Transverse colon (tissue), 4 donors: Measurements from ENCODE around the gene TRIM31. TPM values are rescaled to one million over a fixed set of nuclear protein-coding genes. Genes with fewer than 3 reads are reported as not detected.

Experiments used
- DNase-seq: peaks from one replicate; pipeline ENCODE4 v3.0.0-alpha.2; 2019
- H3K27ac ChIP-seq, 4 donors: fragments of 200-600 bp; sonication (generic); 2 replicates each; pipeline ENCODE4 v1.5.1; 2016 to 2018; ENCODE audit warnings: inconsistent platforms in 4 of 4
- H3K27me3 ChIP-seq: fragments of 200-600 bp; sonication (generic); 2 replicates; pipeline ENCODE4 v1.5.1; 2017; ENCODE audit warnings: inconsistent platforms
- H3K36me3 ChIP-seq, 4 donors: fragments of 200-600 bp; sonication (generic); 2 replicates each; pipeline ENCODE4 v1.5.1; 2017 to 2019; ENCODE audit warnings: inconsistent platforms in 4 of 4
- H3K4me1 ChIP-seq, 4 donors: fragments of 200-600 bp; sonication (generic); 2 replicates each; pipeline ENCODE4 v1.5.1; 2017 to 2020; ENCODE audit warnings: inconsistent platforms in 4 of 4
- H3K4me3 ChIP-seq, 4 donors: fragments of 200-600 bp; sonication (generic); 1 replicate in 1 of 4; 2 replicates in 3 of 4; pipeline versions ENCODE4 v1.5.1 to v1.6.1; 2017 to 2019; ENCODE audit warnings: inconsistent platforms in 4 of 4
- H3K9me3 ChIP-seq, 2 donors: fragments of 200-600 bp; sonication (generic); 2 replicates each; pipeline ENCODE4 v1.5.1; 2017 to 2019; ENCODE audit warnings: inconsistent platforms in 2 of 2
- CTCF ChIP-seq, 5 experiments: fragments of 200-600 bp in 3 of 5; fragments of 450-650 bp in 2 of 5; sonication (generic) in 3 of 5; IDR thresholded peaks; 1 replicate in 2 of 5; 2 replicates in 3 of 5; pipeline ENCODE4 v1.5.1; 2016 to 2017; ENCODE audit warnings: antibody characterized with exemption in 5 of 5, inconsistent platforms in 3 of 5, mild to moderate bottlenecking in 2 of 5, moderate library complexity in 1 of 5
- EP300 ChIP-seq: sonication (generic); formaldehyde crosslinking; IDR thresholded peaks from one replicate; pipeline ENCODE4 v1.6.1; 2017; ENCODE audit warnings: antibody characterized with exemption, low read depth
- POLR2A ChIP-seq: fragments of 450-650 bp; IDR thresholded peaks from one replicate; pipeline ENCODE4 v1.6.1; 2016; ENCODE audit warnings: antibody characterized with exemption, mild to moderate bottlenecking, moderate library complexity
- POLR2AphosphoS5 ChIP-seq, 3 donors: sonication (generic); formaldehyde crosslinking; IDR thresholded peaks; one replicate each; pipeline ENCODE4 v1.6.1; 2016; ENCODE audit warnings: antibody characterized with exemption in 3 of 3
- WGBS, 2 donors: methylation state at CpG; one replicate each; pipeline ENCODE4 v1.1.5; 2018; ENCODE audit warnings: low coverage in 1 of 2; 5-methylcytosine and 5-hydroxymethylcytosine counted together
- in situ Hi-C, 4 donors: fragments of 200-750 bp; cut with MboI; loops; one replicate each; pipeline versions ENCODE4 v1.15.0 to v1.15.1; 2017; ENCODE audit warnings: low sequenced_read_pairs in 3 of 4, low pct_ligation_motif_present in 1 of 4, low pct_unique_long_range_greater_than_20kb in 1 of 4
- intact Hi-C: fragments of 100-400 bp; cut with DNase I; formaldehyde crosslinking; loops from one replicate; pipeline ENCODE4 v1.15.1; 2023; ENCODE audit warnings: low total_unique reads
- total RNA-seq, 4 donors: library from RNA; depleted of rRNA; stranded (reverse); fragments of >200 nt; gene quantifications; one replicate each; pipeline ENCODE4 v1.1.0, GENCODE V29; 2016

Gene TRIM31
- total RNA-seq, 4 donors from 2014 or later, result 3.4 to 221 (median 151) TPM

GRCh38 chr6:30073489-30074235 lies 39.2 kb downstream of the TRIM31 start:
- Histone ChIP-seq H3K36me3 (peaks cover 0 to 9% (median 0%) of the 10 kb centered on the region in 4 donors), H3K4me3 (peak overlapping the region in 1 of 4 donors; percentile 33), H3K27me3 (peaks cover 79% of the 10 kb centered on the region), H3K4me1 (peaks cover 12 to 35% (median 29%) of the 10 kb centered on the region in 4 donors), H3K9me3 (no peaks in the 10 kb centered on the region), H3K27ac (no peak overlapping the region)
- DNase-seq, result no peak
- TF ChIP-seq POLR2AphosphoS5 (IDR thresholded peaks at IDR 0.05) (no peak), EP300 (no peak), CTCF (IDR thresholded peaks at IDR 0.05) (no peak), POLR2A (no peak)
- in situ Hi-C loops (no loop called here), intact Hi-C loops (no loop called here)
- 34 to 42% methylated on average over 2 to 7 of the region's 7 CpGs for WGBS, 2 donors

- no peaks in the 10 kb centered on the region for H3K9me3 ChIP-seq
- no peak overlapping the region for H3K4me3 ChIP-seq
- peaks cover 0 to 11% (median 0%) of the 10 kb centered on the region in 4 donors for H3K36me3 ChIP-seq
- peaks cover 65% of the 10 kb centered on the region for H3K27me3 ChIP-seq
- H3K4me1 ChIP-seq, result peaks cover 19 to 47% (median 35%) of the 10 kb centered on the region in 4 donors
- WGBS, 2 donors, result 49 to 55% methylated on average over 3 of the region's 3 CpGs
- no peak for DNase-seq
- H3K27ac ChIP-seq, result no peak overlapping the region
- intact Hi-C loops (no loop called here), in situ Hi-C loops (no loop called here)
- TF ChIP-seq POLR2AphosphoS5 (IDR thresholded peaks at IDR 0.05) (no peak), POLR2A (no peak), CTCF (IDR thresholded peaks at IDR 0.05) (no peak), EP300 (no peak)
Measured at GRCh38 chr6:30071858-30072257, 41.0 kb downstream of the TRIM31 start.

- TF ChIP-seq CTCF (IDR thresholded peaks at IDR 0.05), result no peak
- no peak for TF ChIP-seq POLR2AphosphoS5 (IDR thresholded peaks at IDR 0.05)
- no peak for TF ChIP-seq EP300
- no peak for TF ChIP-seq POLR2A
- Histone ChIP-seq H3K4me3 (peak overlapping the region in 1 of 4 donors; percentile 9), H3K4me1 (peaks cover 19 to 49% (median 36%) of the 10 kb centered on the region in 4 donors), H3K9me3 (no peaks in the 10 kb centered on the region), H3K27ac (no peak overlapping the region), H3K36me3 (peaks cover 0 to 11% (median 0%) of the 10 kb centered on the region in 4 donors), H3K27me3 (peaks cover 60% of the 10 kb centered on the region)
- 64 to 92% methylated on average over 5 to 66 of the region's 68 CpGs for WGBS, 2 donors
- no peak for DNase-seq
- intact Hi-C loops, result no loop called here
- in situ Hi-C loops, result no loop called here
Measured at GRCh38 chr6:30071081-30071818, 41.6 kb downstream of the TRIM31 start.

GRCh38 chr6:30067460-30068139 lies 45.3 kb downstream of the TRIM31 start:
- DNase-seq, result no peak
- peak overlapping the region; percentile 54 to 62 (median 59) for H3K4me3 ChIP-seq
- H3K36me3 ChIP-seq, result peaks cover 0 to 11% (median 5%) of the 10 kb centered on the region in 4 donors
- peak overlapping the region; percentile 87 to 91 (median 90) for H3K27ac ChIP-seq
- H3K27me3 ChIP-seq, result peaks cover 24% of the 10 kb centered on the region
- in situ Hi-C loops (no loop called here), intact Hi-C loops (no loop called here)
- H3K9me3 ChIP-seq, result no peaks in the 10 kb centered on the region
- 11 to 12% methylated on average over 7 to 8 of the region's 8 CpGs for WGBS, 2 donors
- no peak for TF ChIP-seq POLR2A
- TF ChIP-seq EP300, result no peak
- TF ChIP-seq CTCF (IDR thresholded peaks at IDR 0.05), result no peak
- no peak for TF ChIP-seq POLR2AphosphoS5 (IDR thresholded peaks at IDR 0.05)
- H3K4me1 ChIP-seq, result peaks cover 13 to 47% (median 24%) of the 10 kb centered on the region in 4 donors
